ENCODE measurements around the gene ASGR2. TPM values are rescaled to one million over a fixed set of nuclear protein-coding genes. Genes with fewer than 3 reads are reported as not detected.
A peak's percentile ranks its signal among the peaks of the same experiment; 100 is the strongest.

The ASGR2 gene
- polyA plus RNA-seq, 1 donor (not counting 4 experiments of a cell fraction or from before 2014, with no cell fraction given) = not detected

GRCh38 chr17:7133424-7133823 is 18.8 kb upstream of the ASGR2 start:
- H3K9me1 ChIP-seq (ENCODE audit: control insufficient read depth, extremely low read depth, insufficient read depth, low read length) = no peaks in the 10 kb centered on the region
- no peaks in the 10 kb centered on the region for H3K9me3 ChIP-seq (ENCODE audit: control insufficient read depth, low read depth, low read length)
- no peaks in the 10 kb centered on the region for H4K20me1 ChIP-seq (ENCODE audit: control insufficient read depth, extremely low read depth, insufficient read depth, low read length)
- DNase-seq (ENCODE audit: low read depth, low spot score) (no peak), FAIRE-seq (no peak)
- no peaks in the 10 kb centered on the region for H3K36me3 ChIP-seq (ENCODE audit: control insufficient read depth in 2 of 2, extremely low read depth in 1 of 2, insufficient read depth in 2 of 2, low read length in 2 of 2)
- H2AFZ ChIP-seq (ENCODE audit: control insufficient read depth, low read length) = no peak overlapping the region
- H3K27me3 ChIP-seq (ENCODE audit: control insufficient read depth, extremely low read depth, insufficient read depth, low read length) = peaks cover 11% of the 10 kb centered on the region
- dilution Hi-C loops (cut with MboI; ENCODE audit: extremely low pct_ligation_motif_present, low sequenced_read_pairs) = no loop called here
- H3K4me1 ChIP-seq (ENCODE audit: control insufficient read depth, extremely low read depth, insufficient read depth, low read length) = peaks cover 5% of the 10 kb centered on the region
- no peak overlapping the region for H3K27ac ChIP-seq (ENCODE audit: control insufficient read depth, insufficient read depth, low read length)
- no peak overlapping the region for H3K9ac ChIP-seq (ENCODE audit: control insufficient read depth, extremely low read depth, insufficient read depth, low read length)
- no peak overlapping the region for H3K4me2 ChIP-seq (ENCODE audit: control insufficient read depth, extremely low read depth, insufficient read depth, low read depth, low read length)
- TF ChIP-seq EZH2 (IDR thresholded peaks at IDR 0.05; ENCODE audit: low read length) (no peak), CTCF (optimal IDR thresholded peaks at IDR 0.05 in 1 of 3, IDR thresholded peaks at IDR 0.05 in 1 of 3, conservative IDR thresholded peaks at IDR 0.05 in 1 of 3; ENCODE audit: extremely low read depth in 1 of 3, insufficient read depth in 2 of 3, low read length in 3 of 3) (peak in 2 of 3 experiments; percentile 15 to 27)
- no peaks in the 10 kb centered on the region for H3K79me2 ChIP-seq (ENCODE audit: control insufficient read depth, insufficient read depth, low read length)
- H3K4me3 ChIP-seq (ENCODE audit: control insufficient read depth in 2 of 3, extremely low read depth in 1 of 3, insufficient read depth in 2 of 3, low read depth in 1 of 3, low read length in 3 of 3) = no peak overlapping the region

GRCh38 chr17:7132511-7133094 is 18.0 kb upstream of the ASGR2 start:
- peaks cover 11% of the 10 kb centered on the region for H3K27me3 ChIP-seq (ENCODE audit: control insufficient read depth, extremely low read depth, insufficient read depth, low read length)
- H3K79me2 ChIP-seq (ENCODE audit: control insufficient read depth, insufficient read depth, low read length) = no peaks in the 10 kb centered on the region
- H3K9me3 ChIP-seq (ENCODE audit: control insufficient read depth, low read depth, low read length) = no peaks in the 10 kb centered on the region
- no peak overlapping the region for H3K9ac ChIP-seq (ENCODE audit: control insufficient read depth, extremely low read depth, insufficient read depth, low read length)
- H3K36me3 ChIP-seq (ENCODE audit: control insufficient read depth in 2 of 2, extremely low read depth in 1 of 2, insufficient read depth in 2 of 2, low read length in 2 of 2) = no peaks in the 10 kb centered on the region
- no peak overlapping the region for H3K27ac ChIP-seq (ENCODE audit: control insufficient read depth, insufficient read depth, low read length)
- no peak overlapping the region for H3K4me3 ChIP-seq (ENCODE audit: control insufficient read depth in 2 of 3, extremely low read depth in 1 of 3, insufficient read depth in 2 of 3, low read depth in 1 of 3, low read length in 3 of 3)
- FAIRE-seq (no peak), DNase-seq (ENCODE audit: low read depth, low spot score) (no peak)
- H2AFZ ChIP-seq (ENCODE audit: control insufficient read depth, low read length) = no peak overlapping the region
- H3K4me1 ChIP-seq (ENCODE audit: control insufficient read depth, extremely low read depth, insufficient read depth, low read length) = peaks cover 5% of the 10 kb centered on the region
- dilution Hi-C loops (cut with MboI; ENCODE audit: extremely low pct_ligation_motif_present, low sequenced_read_pairs) = no loop called here
- H3K9me1 ChIP-seq (ENCODE audit: control insufficient read depth, extremely low read depth, insufficient read depth, low read length) = no peaks in the 10 kb centered on the region
- no peak for TF ChIP-seq CTCF (optimal IDR thresholded peaks at IDR 0.05 in 1 of 3, IDR thresholded peaks at IDR 0.05 in 1 of 3, conservative IDR thresholded peaks at IDR 0.05 in 1 of 3; ENCODE audit: extremely low read depth in 1 of 3, insufficient read depth in 2 of 3, low read length in 3 of 3)
- TF ChIP-seq EZH2 (IDR thresholded peaks at IDR 0.05; ENCODE audit: low read length) = no peak
- no peaks in the 10 kb centered on the region for H4K20me1 ChIP-seq (ENCODE audit: control insufficient read depth, extremely low read depth, insufficient read depth, low read length)
- no peak overlapping the region for H3K4me2 ChIP-seq (ENCODE audit: control insufficient read depth, extremely low read depth, insufficient read depth, low read depth, low read length)

All from keratinocyte (primary cell).